Fibroblast of peridontal ligament (primary cell): ENCODE results near the gene KAZN.

ENCODE experiments used
- DNase-seq: peaks from one replicate; pipeline ENCODE4 v3.0.0-alpha.2; 2010; ENCODE audit errors: extremely low read depth

KAZN gene

GRCh38 chr1:14769486-14770274, 171.2 kb downstream of the KAZN start:
- no peak for DNase-seq

DNA sequence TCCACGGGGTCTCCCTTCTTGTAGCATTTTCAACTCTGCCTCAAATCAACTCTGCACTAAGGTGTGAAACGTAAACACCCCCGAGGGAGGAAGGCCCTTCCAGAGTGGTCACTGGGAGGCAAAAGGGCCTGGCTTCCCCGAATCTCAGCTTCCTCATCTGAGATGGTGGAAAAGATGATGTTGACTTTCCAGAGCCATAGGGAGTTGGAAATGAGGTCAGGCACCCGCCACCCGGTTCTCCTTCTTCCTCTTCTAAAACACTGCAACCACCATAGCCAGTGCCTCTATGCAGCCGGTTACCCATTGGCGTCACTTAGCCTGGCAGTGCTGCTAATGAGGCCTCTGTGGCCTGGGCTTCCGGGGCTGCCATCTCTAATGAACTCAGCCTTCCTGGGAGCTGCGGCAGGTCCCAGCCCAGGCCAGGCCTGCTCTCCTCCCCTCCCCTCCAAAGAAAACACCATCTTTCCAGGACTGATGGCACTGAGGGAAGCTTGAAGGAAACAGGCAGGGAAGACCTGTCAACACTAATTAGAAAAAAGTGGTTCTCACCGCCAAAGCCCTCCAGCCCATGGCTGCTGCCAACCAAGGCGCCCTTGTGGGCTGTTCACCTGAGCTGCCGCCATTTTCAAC, 175.0 kb downstream of the KAZN start:
- DNase-seq: no peak

- no peak for DNase-seq
Observed at GRCh38 chr1:14774225-14774624, 175.7 kb downstream of the KAZN start.

DNA sequence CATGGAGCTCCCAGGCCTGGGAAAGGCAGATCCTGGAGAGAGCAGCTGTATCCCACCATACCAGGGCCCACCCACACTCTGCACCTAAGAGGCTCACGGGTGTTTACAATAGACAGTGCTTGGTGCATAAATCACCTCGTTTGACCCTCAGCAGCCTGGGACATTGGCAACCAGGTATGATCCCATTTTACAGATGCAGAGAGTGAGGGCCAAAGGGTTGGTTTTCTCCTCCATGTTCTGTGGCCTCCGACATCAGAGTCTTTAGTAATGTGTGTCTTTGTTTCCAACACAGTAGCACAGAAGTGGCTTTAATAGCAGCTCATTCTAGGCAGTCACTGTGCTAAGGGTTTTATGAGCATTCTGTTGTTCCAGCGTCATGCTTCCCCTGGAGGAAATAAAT, 176.5 kb downstream of the KAZN start:
- no peak for DNase-seq

GRCh38 chr1:14775434-14775833, 176.9 kb downstream of the KAZN start:
- no peak for DNase-seq

DNA sequence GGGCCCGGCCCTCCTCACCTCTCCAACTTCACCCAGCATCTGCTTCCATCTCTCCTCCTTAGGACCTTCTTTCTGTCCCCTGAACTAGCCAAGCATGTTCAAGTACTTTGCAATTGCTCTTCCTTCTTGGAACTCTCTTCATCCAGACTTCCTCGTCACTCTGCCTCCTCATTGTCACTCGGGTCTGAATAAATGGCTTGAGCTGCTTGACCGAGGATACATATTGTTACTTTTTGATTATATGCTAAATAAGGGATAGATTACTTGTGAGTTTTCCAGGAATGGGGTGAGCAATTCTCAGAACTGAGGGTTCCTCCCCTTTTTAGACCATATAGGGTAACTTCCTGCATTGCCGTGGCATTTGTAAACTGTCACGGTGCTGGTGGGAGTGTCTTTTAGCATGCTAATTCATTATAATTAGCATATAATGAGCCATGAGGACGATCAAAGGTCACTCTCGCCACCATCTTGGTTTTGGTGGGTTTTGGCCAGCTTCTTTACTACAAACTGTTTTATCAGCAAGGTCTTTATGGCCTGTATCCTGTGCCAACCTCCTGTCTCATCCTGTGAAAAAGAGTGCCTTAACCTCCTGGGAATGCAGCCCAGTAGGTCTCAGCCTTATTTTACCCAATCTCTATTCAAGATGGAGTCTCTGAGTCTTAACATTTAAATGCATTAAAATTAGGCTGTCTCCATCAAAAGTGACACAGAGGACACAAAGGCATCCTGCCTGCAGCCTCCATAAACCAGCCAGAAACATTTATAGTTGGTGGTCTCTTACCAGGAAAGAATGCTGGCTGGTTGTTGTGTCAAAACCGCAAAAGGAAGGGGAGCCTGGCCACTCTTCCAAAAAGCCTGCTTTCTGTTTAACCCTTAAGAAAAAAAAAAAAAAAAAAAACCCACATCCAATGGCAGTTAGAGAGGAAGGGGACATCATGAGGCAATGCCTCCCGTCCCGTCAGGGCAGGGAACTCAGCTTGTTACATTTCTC, 179.3 kb downstream of the KAZN start:
- no peak for DNase-seq

GRCh38 chr1:14778541-14778897, 180.0 kb downstream of the KAZN start:
- DNase-seq: no peak

DNA sequence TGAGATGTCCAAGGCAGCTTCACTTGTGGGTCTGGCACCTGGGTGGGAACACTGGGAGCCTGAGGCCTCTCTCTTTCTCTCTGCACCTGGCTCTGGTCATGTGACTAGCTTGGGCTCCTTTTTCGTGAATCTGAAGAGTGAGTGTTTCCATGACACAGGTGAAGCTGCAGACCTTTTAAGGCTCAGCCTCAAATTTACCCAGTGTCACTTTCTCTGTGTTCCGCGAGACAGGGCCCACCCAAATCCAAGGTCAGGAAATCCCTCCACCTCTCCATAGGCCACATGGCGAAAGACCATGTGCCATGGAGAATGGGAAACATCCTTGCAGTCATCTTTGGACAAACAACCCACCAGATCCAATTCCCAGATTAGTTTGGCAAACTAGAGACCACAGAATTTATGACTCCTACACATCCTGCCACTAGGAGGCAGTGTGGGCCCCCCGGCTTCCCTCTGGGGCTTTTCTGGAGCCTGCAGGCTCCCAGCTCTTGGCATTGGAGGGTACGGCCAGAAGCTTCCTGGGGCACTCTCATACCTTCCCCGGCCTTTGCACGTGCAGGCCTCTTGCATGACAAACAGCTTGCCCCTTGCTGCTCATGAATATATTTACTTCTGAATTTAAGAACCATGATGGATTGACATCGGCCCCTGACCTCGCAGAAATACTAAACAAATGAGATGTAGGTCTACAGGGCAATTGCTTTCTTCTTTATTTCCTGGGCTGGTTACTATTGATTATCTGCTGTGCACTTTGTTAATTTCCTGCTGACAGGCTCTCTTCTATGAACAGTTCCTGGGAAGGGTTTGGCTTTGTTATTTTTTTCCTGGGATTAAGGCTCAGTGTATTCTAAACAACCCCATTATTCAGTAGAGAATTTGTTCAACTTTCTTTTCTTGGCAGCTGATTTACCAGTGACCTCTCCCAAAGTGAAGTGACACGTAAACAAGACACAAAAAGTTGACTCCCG, 180.7 kb downstream of the KAZN start:
- peak; percentile 9 for DNase-seq

- DNase-seq: no peak
Observed at GRCh38 chr1:14780271-14780670, 181.8 kb downstream of the KAZN start.

- no peak for DNase-seq
Observed at GRCh38 chr1:14781811-14782210, 183.3 kb downstream of the KAZN start.

GRCh38 chr1:14782741-14783591, 184.5 kb downstream of the KAZN start:
- DNase-seq: no peak

GRCh38 chr1:14783592-14783886, 185.1 kb downstream of the KAZN start:
- DNase-seq: no peak

- DNase-seq: no peak
Observed at GRCh38 chr1:14784790-14785773, 186.6 kb downstream of the KAZN start.

DNA sequence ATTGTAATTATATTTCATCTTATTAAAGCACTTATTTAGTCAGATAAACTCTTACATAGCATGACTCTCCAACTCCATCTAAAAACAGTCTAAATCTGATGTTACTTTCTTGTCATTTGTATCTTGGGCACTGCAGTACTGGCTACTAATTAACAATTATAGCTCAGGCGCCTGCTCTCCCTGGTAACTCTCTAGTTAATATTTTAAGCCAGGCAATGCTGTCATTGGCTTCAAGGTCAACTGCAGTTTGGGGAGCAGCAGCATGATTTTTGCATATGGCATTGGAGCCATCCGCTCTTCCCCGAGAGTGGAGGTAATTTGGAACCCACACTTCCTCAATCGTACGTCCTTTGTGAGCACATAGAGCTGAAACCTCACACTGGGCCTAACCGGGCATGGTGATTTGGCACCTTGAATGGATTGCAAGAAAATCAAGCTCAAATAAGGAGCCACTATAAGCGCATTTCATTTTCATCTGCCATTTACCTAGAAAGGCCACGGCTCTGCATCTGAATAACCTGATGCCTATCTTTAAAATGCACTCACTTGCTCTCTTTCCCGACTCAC, 187.7 kb downstream of the KAZN start:
- DNase-seq: no peak

DNA sequence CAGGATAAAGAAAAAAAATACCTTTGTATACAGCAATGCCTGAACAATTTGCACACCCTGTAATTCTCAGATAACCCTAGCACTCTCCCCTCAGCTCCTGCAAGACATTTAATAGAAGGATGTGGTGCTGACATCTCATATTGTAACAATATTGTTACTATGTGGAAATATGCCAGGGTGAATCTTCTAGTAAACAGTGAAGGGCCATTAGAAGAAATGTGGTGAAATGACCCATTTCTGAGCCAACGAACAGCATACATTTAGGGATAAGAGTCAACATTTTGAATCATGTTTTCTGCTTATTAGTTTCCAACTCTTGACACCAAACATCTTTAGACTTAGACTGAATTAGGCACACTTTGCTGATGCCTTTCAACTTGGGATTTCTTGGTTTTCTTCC, 188.2 kb downstream of the KAZN start:
- DNase-seq: no peak

- no peak for DNase-seq
Observed at GRCh38 chr1:14787604-14788003, 189.1 kb downstream of the KAZN start.

DNA sequence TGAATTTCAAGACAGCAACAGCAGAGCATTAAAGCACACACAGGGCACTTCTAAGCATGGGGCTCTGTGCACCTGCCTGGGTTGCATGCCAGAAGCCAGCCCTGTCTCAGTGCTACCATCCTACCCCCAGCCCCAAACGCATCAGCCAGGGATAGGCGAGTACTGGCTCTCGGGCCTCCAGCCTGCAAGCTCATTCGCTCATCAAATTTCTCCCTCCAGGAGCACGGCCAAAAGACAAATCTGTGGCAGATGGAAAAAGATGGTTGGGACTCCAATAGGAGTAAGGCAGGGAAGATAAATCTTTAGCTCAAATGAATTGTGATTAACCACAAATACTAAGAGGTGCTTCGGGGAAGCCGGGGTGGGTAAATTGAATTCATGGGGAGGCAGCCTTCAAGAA, 189.6 kb downstream of the KAZN start:
- no peak for DNase-seq

- no peak for DNase-seq
Observed at GRCh38 chr1:14790982-14791381, 192.5 kb downstream of the KAZN start.

DNA sequence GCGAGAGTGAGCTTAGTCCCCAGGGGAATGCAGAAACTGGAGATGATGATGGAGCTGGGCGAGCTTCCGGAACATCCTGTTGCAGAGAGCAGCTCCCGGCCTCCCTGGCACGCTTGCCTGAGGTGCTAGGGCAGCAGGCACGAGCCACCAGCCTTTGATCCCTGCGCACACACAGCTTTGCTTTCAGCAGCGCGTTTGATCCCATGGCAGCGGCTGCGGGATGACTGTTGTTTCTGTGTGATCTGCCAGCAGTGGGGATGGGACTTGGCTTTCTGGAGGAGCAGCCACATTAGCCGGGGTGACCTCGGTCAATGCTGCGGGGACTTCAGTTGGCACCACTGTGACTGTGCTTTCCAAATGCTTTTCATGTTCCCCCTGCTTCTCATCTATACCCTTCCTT, 193.2 kb downstream of the KAZN start:
- no peak for DNase-seq
